GM21381 (cell line): ENCODE results near the gene ARFGAP1.

Source experiments
- ATAC-seq: cut with Tn5 transposase; IDR thresholded peaks from one replicate; pipeline ENCODE4 v1.9.1; 2021; ENCODE audit warnings: mild to moderate bottlenecking, moderate library complexity; ENCODE audit not compliant: unreplicated experiment

Gene ARFGAP1

GRCh38 chr20:63306673-63307537 lies 34.3 kb downstream of the ARFGAP1 start:
- no peak for ATAC-seq

- ATAC-seq = no peak
These were observed 35.1 kb downstream of the ARFGAP1 start for GRCh38 chr20:63307538-63308217.

GRCh38 chr20:63308218-63308911 lies 35.8 kb downstream of the ARFGAP1 start:
- ATAC-seq = no peak

- no peak for ATAC-seq
These were observed 36.9 kb downstream of the ARFGAP1 start for GRCh38 chr20:63309261-63310071.

GRCh38 chr20:63310265-63310991 lies 37.8 kb downstream of the ARFGAP1 start:
- ATAC-seq = no peak

GRCh38 chr20:63311186-63311832 lies 38.7 kb downstream of the ARFGAP1 start:
- no peak for ATAC-seq

- no peak for ATAC-seq
These were observed 39.2 kb downstream of the ARFGAP1 start for GRCh38 chr20:63311833-63312243.

- ATAC-seq = no peak
These were observed 39.7 kb downstream of the ARFGAP1 start for GRCh38 chr20:63312273-63312672.

- no peak for ATAC-seq
These were observed 40.2 kb downstream of the ARFGAP1 start for GRCh38 chr20:63312690-63313348.

GRCh38 chr20:63313349-63314014 lies 40.9 kb downstream of the ARFGAP1 start:
- no peak for ATAC-seq

GRCh38 chr20:63314015-63314471 lies 41.4 kb downstream of the ARFGAP1 start:
- no peak for ATAC-seq

- no peak for ATAC-seq
These were observed 42.1 kb downstream of the ARFGAP1 start for GRCh38 chr20:63314566-63315239.

GRCh38 chr20:63315240-63315689 lies 42.7 kb downstream of the ARFGAP1 start:
- ATAC-seq = no peak

- ATAC-seq = no peak
These were observed 43.3 kb downstream of the ARFGAP1 start for GRCh38 chr20:63315731-63316491.

- no peak for ATAC-seq
These were observed 43.9 kb downstream of the ARFGAP1 start for GRCh38 chr20:63316502-63316921.

- no peak for ATAC-seq
These were observed 44.4 kb downstream of the ARFGAP1 start for GRCh38 chr20:63317061-63317460.
